AML-193 (cell line): ENCODE results near the gene FNBP1.

Source experiments
- DNase-seq, 2 experiments: peaks; one replicate each; lab custom pipeline; 2025; lab: John Stamatoyannopoulos, UW

The FNBP1 gene

GRCh38 chr9:130042885-130043653, at the start of gene FNBP1:
Gene FNBP1, minus strand, starts transcription at chr9:130043189. Its CDS starts 214 bp downstream, at chr9:130042975.
- peak; percentile 44 to 56 for DNase-seq

GRCh38 chr9:130090915-130091314, 47.9 kb upstream of the FNBP1 start:
- DNase-seq = no peak

GRCh38 chr9:130089141-130089540, 46.2 kb upstream of the FNBP1 start:
- no peak for DNase-seq

GRCh38 chr9:130088051-130088450, 45.1 kb upstream of the FNBP1 start:
- no peak for DNase-seq

- no peak for DNase-seq
Measured at GRCh38 chr9:130084337-130084736, 41.3 kb upstream of the FNBP1 start.

- DNase-seq = no peak
Measured at GRCh38 chr9:130078547-130078946, 35.6 kb upstream of the FNBP1 start.

GRCh38 chr9:130073373-130073772, 30.4 kb upstream of the FNBP1 start:
- no peak for DNase-seq

- DNase-seq = no peak
Measured at GRCh38 chr9:130072515-130073235, 29.7 kb upstream of the FNBP1 start.

GRCh38 chr9:130069048-130069447, 26.1 kb upstream of the FNBP1 start:
- no peak for DNase-seq

- DNase-seq = no peak
Measured at GRCh38 chr9:130064621-130065020, 21.6 kb upstream of the FNBP1 start.

- DNase-seq = no peak
Measured at GRCh38 chr9:130062750-130063149, 19.8 kb upstream of the FNBP1 start.

- no peak for DNase-seq
Measured at GRCh38 chr9:130060296-130060695, 17.3 kb upstream of the FNBP1 start.

GRCh38 chr9:130058887-130059286, 15.9 kb upstream of the FNBP1 start:
- no peak for DNase-seq

- DNase-seq = peak; percentile 27 to 38
Measured at GRCh38 chr9:130058154-130058553, 15.2 kb upstream of the FNBP1 start.

GRCh38 chr9:130054820-130055219, 11.8 kb upstream of the FNBP1 start:
- no peak for DNase-seq

- no peak for DNase-seq
Measured at GRCh38 chr9:130054325-130054786, 11.4 kb upstream of the FNBP1 start.

- peak; percentile 59 to 61 for DNase-seq
Measured at GRCh38 chr9:130053504-130054324, 10.7 kb upstream of the FNBP1 start, which contains the start of gene GPR107. Gene GPR107, plus strand, starts transcription at chr9:130053906. Its CDS starts 27 bp downstream, at chr9:130053933.

GRCh38 chr9:130053109-130053503, 10.1 kb upstream of the FNBP1 start:
- DNase-seq = no peak

GRCh38 chr9:130051855-130052254, 8.9 kb upstream of the FNBP1 start:
- no peak for DNase-seq

GRCh38 chr9:130050462-130050861, 7.5 kb upstream of the FNBP1 start:
- DNase-seq = no peak

- DNase-seq = no peak
Measured at GRCh38 chr9:130049431-130050210, 6.6 kb upstream of the FNBP1 start.
